Liver (tissue), 9 donors: ENCODE measurements around the gene OOSP3. TPM values are rescaled to one million over a fixed set of nuclear protein-coding genes. Genes with fewer than 3 reads are reported as not detected.

Experiments
- DNase-seq: peaks from one replicate; pipeline ENCODE4 v3.0.0-alpha.2; 2017; ENCODE audit warnings: low spot score
- H3K27ac ChIP-seq, 2 donors: one replicate each; pipeline ENCODE4 v1.7.0; 2013; ENCODE audit warnings: inconsistent platforms in 2 of 2, low read length in 2 of 2, control low read depth in 1 of 2, low read depth in 1 of 2, mild to moderate bottlenecking in 1 of 2
- H3K27me3 ChIP-seq, 4 donors: one replicate each; pipeline versions ENCODE4 v1.6.1 to v1.7.0; 2013; ENCODE audit warnings: low read length in 3 of 4, inconsistent platforms in 1 of 4, mild to moderate bottlenecking in 1 of 4, moderate library complexity in 1 of 4; ENCODE audit not compliant: control insufficient read depth in 4 of 4, insufficient read depth in 4 of 4
- H3K36me3 ChIP-seq, 4 donors: one replicate each; pipeline versions ENCODE4 v1.6.1 to v1.7.0; 2013; ENCODE audit warnings: low read length in 3 of 4, mild to moderate bottlenecking in 3 of 4, low read depth in 1 of 4, moderate library complexity in 1 of 4; ENCODE audit not compliant: control insufficient read depth in 4 of 4, insufficient read depth in 3 of 4
- H3K4me1 ChIP-seq, 4 donors: one replicate each; pipeline versions ENCODE4 v1.6.1 to v1.7.0; 2013; ENCODE audit warnings: low read length in 3 of 4, mild to moderate bottlenecking in 3 of 4, moderate library complexity in 1 of 4; ENCODE audit not compliant: control insufficient read depth in 4 of 4, insufficient read depth in 4 of 4
- H3K4me3 ChIP-seq, 3 donors: one replicate each; pipeline versions ENCODE4 v1.6.1 to v1.7.0; 2013; ENCODE audit warnings: low read length in 3 of 3, control low read depth in 1 of 3, low read depth in 1 of 3, mild to moderate bottlenecking in 1 of 3
- H3K9ac ChIP-seq, 2 donors: one replicate each; pipeline ENCODE4 v1.7.0; 2013; ENCODE audit warnings: low read length in 2 of 2, mild to moderate bottlenecking in 2 of 2, moderate library complexity in 2 of 2, control low read depth in 1 of 2, low read depth in 1 of 2
- H3K9me3 ChIP-seq, 4 donors: one replicate each; pipeline versions ENCODE4 v1.6.1 to v1.7.0; 2013; ENCODE audit warnings: low read length in 3 of 4; ENCODE audit not compliant: control insufficient read depth in 4 of 4
- EGR1 ChIP-seq, 2 donors: IDR thresholded peaks; 2 replicates each; pipeline ENCODE4 v1.6.1; 2016 to 2018; ENCODE audit warnings: antibody characterized with exemption in 2 of 2, low read depth in 2 of 2
- FOXA1 ChIP-seq: IDR thresholded peaks from 2 replicates; pipeline ENCODE4 v1.6.1; 2016; ENCODE audit warnings: antibody characterized with exemption
- FOXA2 ChIP-seq: IDR thresholded peaks from 2 replicates; pipeline ENCODE4 v1.6.1; 2016; ENCODE audit warnings: antibody characterized with exemption
- GABPA ChIP-seq, 2 donors: IDR thresholded peaks in 1 of 2; conservative IDR thresholded peaks in 1 of 2; 2 replicates each; pipeline ENCODE4 v1.6.1; 2016; ENCODE audit warnings: antibody characterized with exemption in 2 of 2, mild to moderate bottlenecking in 1 of 2, moderate library complexity in 1 of 2
- HNF4G ChIP-seq: IDR thresholded peaks from 2 replicates; pipeline ENCODE4 v1.6.1; 2016; ENCODE audit warnings: antibody characterized with exemption
- JUND ChIP-seq, 2 donors: IDR thresholded peaks; 2 replicates each; pipeline ENCODE4 v1.6.1; 2016; ENCODE audit warnings: antibody characterized with exemption in 2 of 2
- MAX ChIP-seq: IDR thresholded peaks from 2 replicates; pipeline ENCODE4 v1.6.1; 2016; ENCODE audit warnings: antibody characterized with exemption
- NR2F2 ChIP-seq: IDR thresholded peaks from 2 replicates; pipeline ENCODE4 v1.6.1; 2016; ENCODE audit warnings: antibody characterized with exemption
- SP1 ChIP-seq: IDR thresholded peaks from 2 replicates; pipeline ENCODE4 v1.6.1; 2018; ENCODE audit warnings: antibody characterized with exemption, mild to moderate bottlenecking
- TAF1 ChIP-seq: conservative IDR thresholded peaks from 2 replicates; pipeline ENCODE4 v1.6.1; 2016; ENCODE audit warnings: antibody characterized with exemption, mild to moderate bottlenecking
- YY1 ChIP-seq: IDR thresholded peaks from 2 replicates; pipeline ENCODE4 v1.6.1; 2016; ENCODE audit warnings: antibody characterized with exemption, mild to moderate bottlenecking
- ZBTB33 ChIP-seq: IDR thresholded peaks from 2 replicates; pipeline ENCODE4 v1.6.1; 2016; ENCODE audit warnings: antibody characterized with exemption
- WGBS: extraction: QIAGEN DNeasy Blood & Tissue Kit; methylation state at CpG from one replicate; pipeline ENCODE4 v1.1.7; 2013; 5-methylcytosine and 5-hydroxymethylcytosine counted together
- polyA plus RNA-seq, 2 donors: library from polyadenylated mRNA; stranded (reverse) in 1 of 2; unstranded in 1 of 2; fragments of 200-250 nt in 1 of 2; fragments of >200 nt in 1 of 2; fragmentation: Nextera tagmentation in 1 of 2; extraction: Ambion mirVana in 1 of 2; gene quantifications; one replicate each; pipeline versions ENCODE4 v1.2.1 to v1.2.3, GENCODE V29; 2013 to 2015
- total RNA-seq, 2 donors: library from RNA; depleted of rRNA; stranded (reverse); fragments of >200 nt; gene quantifications; one replicate each; pipeline ENCODE4 v1.2.3, GENCODE V29; 2014
- TF ChIP-seq, protein P1 (sequence below): IDR thresholded peaks from 2 replicates; pipeline ENCODE4 v1.6.1; 2016; ENCODE audit warnings: antibody characterized with exemption, mild to moderate bottlenecking
- TF ChIP-seq, protein P2 (sequence below): fragments of 150-350 bp; IDR thresholded peaks from 2 replicates; pipeline ENCODE4 v1.5.1; 2017; ENCODE audit warnings: improper control_type of control experiment, low read depth, low read length; ENCODE audit not compliant: missing input control
- donor health status: healthy.
- donor health status: healthy.
- donor health status: healthy.
- donor health status: healthy.
- donor health status: healthy.

The OOSP3 gene
- total and polyA plus RNA-seq, 4 donors, result not detected

GRCh38 chr11:59877784-59878183, 798 bp upstream of the OOSP3 start:
- Histone ChIP-seq H3K27me3 (peaks cover 0 to 3% (median 0%) of the 10 kb centered on the region in 4 donors), H3K9ac (no peak overlapping the region), H3K36me3 (no peaks in the 10 kb centered on the region), H3K27ac (no peak overlapping the region), H3K4me1 (no peaks in the 10 kb centered on the region), H3K4me3 (no peak overlapping the region), H3K9me3 (no peaks in the 10 kb centered on the region)
- no peak for TF ChIP-seq SP1
- no peak for TF ChIP-seq NR2F2
- TF ChIP-seq FOXA1, result no peak
- TF ChIP-seq, protein P1, sequence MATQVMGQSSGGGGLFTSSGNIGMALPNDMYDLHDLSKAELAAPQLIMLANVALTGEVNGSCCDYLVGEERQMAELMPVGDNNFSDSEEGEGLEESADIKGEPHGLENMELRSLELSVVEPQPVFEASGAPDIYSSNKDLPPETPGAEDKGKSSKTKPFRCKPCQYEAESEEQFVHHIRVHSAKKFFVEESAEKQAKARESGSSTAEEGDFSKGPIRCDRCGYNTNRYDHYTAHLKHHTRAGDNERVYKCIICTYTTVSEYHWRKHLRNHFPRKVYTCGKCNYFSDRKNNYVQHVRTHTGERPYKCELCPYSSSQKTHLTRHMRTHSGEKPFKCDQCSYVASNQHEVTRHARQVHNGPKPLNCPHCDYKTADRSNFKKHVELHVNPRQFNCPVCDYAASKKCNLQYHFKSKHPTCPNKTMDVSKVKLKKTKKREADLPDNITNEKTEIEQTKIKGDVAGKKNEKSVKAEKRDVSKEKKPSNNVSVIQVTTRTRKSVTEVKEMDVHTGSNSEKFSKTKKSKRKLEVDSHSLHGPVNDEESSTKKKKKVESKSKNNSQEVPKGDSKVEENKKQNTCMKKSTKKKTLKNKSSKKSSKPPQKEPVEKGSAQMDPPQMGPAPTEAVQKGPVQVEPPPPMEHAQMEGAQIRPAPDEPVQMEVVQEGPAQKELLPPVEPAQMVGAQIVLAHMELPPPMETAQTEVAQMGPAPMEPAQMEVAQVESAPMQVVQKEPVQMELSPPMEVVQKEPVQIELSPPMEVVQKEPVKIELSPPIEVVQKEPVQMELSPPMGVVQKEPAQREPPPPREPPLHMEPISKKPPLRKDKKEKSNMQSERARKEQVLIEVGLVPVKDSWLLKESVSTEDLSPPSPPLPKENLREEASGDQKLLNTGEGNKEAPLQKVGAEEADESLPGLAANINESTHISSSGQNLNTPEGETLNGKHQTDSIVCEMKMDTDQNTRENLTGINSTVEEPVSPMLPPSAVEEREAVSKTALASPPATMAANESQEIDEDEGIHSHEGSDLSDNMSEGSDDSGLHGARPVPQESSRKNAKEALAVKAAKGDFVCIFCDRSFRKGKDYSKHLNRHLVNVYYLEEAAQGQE, result no peak
- TF ChIP-seq TAF1, result no peak
- TF ChIP-seq HNF4G, result no peak
- no peak for TF ChIP-seq YY1
- TF ChIP-seq, protein P2, sequence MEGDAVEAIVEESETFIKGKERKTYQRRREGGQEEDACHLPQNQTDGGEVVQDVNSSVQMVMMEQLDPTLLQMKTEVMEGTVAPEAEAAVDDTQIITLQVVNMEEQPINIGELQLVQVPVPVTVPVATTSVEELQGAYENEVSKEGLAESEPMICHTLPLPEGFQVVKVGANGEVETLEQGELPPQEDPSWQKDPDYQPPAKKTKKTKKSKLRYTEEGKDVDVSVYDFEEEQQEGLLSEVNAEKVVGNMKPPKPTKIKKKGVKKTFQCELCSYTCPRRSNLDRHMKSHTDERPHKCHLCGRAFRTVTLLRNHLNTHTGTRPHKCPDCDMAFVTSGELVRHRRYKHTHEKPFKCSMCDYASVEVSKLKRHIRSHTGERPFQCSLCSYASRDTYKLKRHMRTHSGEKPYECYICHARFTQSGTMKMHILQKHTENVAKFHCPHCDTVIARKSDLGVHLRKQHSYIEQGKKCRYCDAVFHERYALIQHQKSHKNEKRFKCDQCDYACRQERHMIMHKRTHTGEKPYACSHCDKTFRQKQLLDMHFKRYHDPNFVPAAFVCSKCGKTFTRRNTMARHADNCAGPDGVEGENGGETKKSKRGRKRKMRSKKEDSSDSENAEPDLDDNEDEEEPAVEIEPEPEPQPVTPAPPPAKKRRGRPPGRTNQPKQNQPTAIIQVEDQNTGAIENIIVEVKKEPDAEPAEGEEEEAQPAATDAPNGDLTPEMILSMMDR, result no peak
- TF ChIP-seq FOXA2, result no peak
- no peak for TF ChIP-seq MAX
- TF ChIP-seq ZBTB33, result no peak
- no peak for TF ChIP-seq EGR1 (IDR thresholded peaks at IDR 0.05; ENCODE audit: low read depth in 2 of 2)
- no peak for TF ChIP-seq GABPA (IDR thresholded peaks at IDR 0.05 in 1 of 2, conservative IDR thresholded peaks at IDR 0.05 in 1 of 2)
- no peak for DNase-seq

- Histone ChIP-seq H3K36me3 (no peaks in the 10 kb centered on the region), H3K9ac (no peak overlapping the region), H3K27ac (no peak overlapping the region), H3K4me3 (no peak overlapping the region), H3K9me3 (no peaks in the 10 kb centered on the region), H3K27me3 (peaks cover 0 to 3% (median 0%) of the 10 kb centered on the region in 4 donors), H3K4me1 (no peaks in the 10 kb centered on the region)
- TF ChIP-seq YY1 (no peak), JUND (IDR thresholded peaks at IDR 0.05) (no peak), FOXA2 (no peak)
- 71% methylated on average over 1 of the region's 1 CpG for WGBS
- no peak for DNase-seq
These were observed 985 bp downstream of the OOSP3 start for GRCh38 chr11:59879567-59879966.
